Measurements from ENCODE around the gene EYA3.

DNA sequence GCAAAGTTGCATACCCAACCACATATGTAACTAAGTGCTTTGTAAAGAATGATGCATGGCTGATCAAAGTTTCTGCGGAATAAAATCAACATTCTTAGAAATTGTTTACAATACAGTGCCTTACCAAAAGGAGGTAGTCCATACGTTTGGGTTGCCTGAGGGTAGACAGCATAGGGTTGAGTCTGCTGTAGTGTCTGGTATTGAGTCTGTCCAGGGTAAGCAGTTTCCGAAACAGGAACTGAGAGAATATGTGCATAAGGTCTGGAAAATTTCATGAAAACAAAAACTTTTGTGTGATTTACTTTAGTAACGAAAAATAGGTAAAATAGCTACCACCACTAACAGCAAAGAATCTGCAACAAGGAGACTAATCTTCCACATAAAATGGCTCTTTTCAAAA, 53.0 kb downstream of the EYA3 start:
- TF ChIP-seq, protein P1, sequence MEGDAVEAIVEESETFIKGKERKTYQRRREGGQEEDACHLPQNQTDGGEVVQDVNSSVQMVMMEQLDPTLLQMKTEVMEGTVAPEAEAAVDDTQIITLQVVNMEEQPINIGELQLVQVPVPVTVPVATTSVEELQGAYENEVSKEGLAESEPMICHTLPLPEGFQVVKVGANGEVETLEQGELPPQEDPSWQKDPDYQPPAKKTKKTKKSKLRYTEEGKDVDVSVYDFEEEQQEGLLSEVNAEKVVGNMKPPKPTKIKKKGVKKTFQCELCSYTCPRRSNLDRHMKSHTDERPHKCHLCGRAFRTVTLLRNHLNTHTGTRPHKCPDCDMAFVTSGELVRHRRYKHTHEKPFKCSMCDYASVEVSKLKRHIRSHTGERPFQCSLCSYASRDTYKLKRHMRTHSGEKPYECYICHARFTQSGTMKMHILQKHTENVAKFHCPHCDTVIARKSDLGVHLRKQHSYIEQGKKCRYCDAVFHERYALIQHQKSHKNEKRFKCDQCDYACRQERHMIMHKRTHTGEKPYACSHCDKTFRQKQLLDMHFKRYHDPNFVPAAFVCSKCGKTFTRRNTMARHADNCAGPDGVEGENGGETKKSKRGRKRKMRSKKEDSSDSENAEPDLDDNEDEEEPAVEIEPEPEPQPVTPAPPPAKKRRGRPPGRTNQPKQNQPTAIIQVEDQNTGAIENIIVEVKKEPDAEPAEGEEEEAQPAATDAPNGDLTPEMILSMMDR (IDR thresholded peaks at IDR 0.05; ENCODE audit: insufficient read depth, low read depth, low read length) = no peak
- no peak for TF ChIP-seq EZH2 (IDR thresholded peaks at IDR 0.05; ENCODE audit: insufficient read depth, low read length)
